Panc1 (cell line): ENCODE results near the gene NEAT1. TPM values are rescaled to one million over a fixed set of nuclear protein-coding genes. Genes with fewer than 3 reads are reported as not detected.

Experiments used
- ATAC-seq: fragments of 200-7000 bp; cut with Tn5 transposase; 2 replicates; pipeline ENCODE4 v1.9.1; 2020; ENCODE audit warnings: mild to moderate bottlenecking, moderate library complexity
- BruUV-seq: library from RNA; stranded (reverse); fragments of 400-500 nt; replicated peaks from 2 replicates; lab custom pipeline; 2021; lab: Mats Ljungman, UMichigan
- CTCF ChIA-PET: fragments of 300-600 bp; sonication (Branson Sonifier 250); formaldehyde crosslinking; loops from one replicate; lab custom pipeline; 2022; ENCODE audit warnings: antibody characterized with exemption; lab: Charles Lee
- POLR2A ChIA-PET: fragments of 300-600 bp; sonication (Branson Sonifier 250); formaldehyde crosslinking; loops from one replicate; lab custom pipeline; 2022; ENCODE audit warnings: antibody characterized with exemption; lab: Charles Lee
- DNase-seq: peaks from one replicate; pipeline ENCODE4 v3.0.0-alpha.2; 2010; ENCODE audit warnings: low read depth, low spot score
- H3K27ac ChIP-seq: 2 replicates; pipeline ENCODE4 v1.5.1; 2011; ENCODE audit warnings: mild to moderate bottlenecking, low read length, inconsistent platforms
- H3K27me3 ChIP-seq: fragments of 200-500 bp; sonication (Bioruptor generic); 2 replicates; pipeline ENCODE4 v1.6.0; 2014; ENCODE audit warnings: low read length, inconsistent platforms; ENCODE audit not compliant: control insufficient read depth, insufficient read depth
- H3K36me3 ChIP-seq: fragments of 200-500 bp; sonication (Bioruptor generic); 2 replicates; pipeline ENCODE4 v1.5.1; 2014; ENCODE audit warnings: inconsistent platforms, mild to moderate bottlenecking, low read length, moderate library complexity; ENCODE audit not compliant: control insufficient read depth, insufficient read depth
- H3K4me1 ChIP-seq: 2 replicates; pipeline ENCODE4 v1.5.1; 2011; ENCODE audit warnings: inconsistent platforms, mild to moderate bottlenecking, low read length, moderate library complexity; ENCODE audit not compliant: control insufficient read depth, insufficient read depth
- H3K4me3 ChIP-seq, 2 experiments: 2 replicates each; pipeline ENCODE4 v1.5.1; 2011 to 2012; ENCODE audit warnings: low read depth in 2 of 2, low read length in 2 of 2, mild to moderate bottlenecking in 2 of 2, inconsistent platforms in 1 of 2, moderate library complexity in 1 of 2
- H3K9me3 ChIP-seq: fragments of 200-500 bp; sonication (Bioruptor generic); 2 replicates; pipeline ENCODE4 v1.5.1; 2014; ENCODE audit warnings: low read depth, mild to moderate bottlenecking, inconsistent platforms, low read length, moderate library complexity; ENCODE audit not compliant: control insufficient read depth, insufficient read depth
- POLR2AphosphoS5 ChIP-seq: IDR thresholded peaks from 2 replicates; pipeline ENCODE4 v1.6.1; 2012; ENCODE audit warnings: mild to moderate bottlenecking, low read depth, low read length, moderate library complexity
- REST ChIP-seq, 2 experiments: IDR thresholded peaks; 2 replicates each; pipeline ENCODE4 v1.6.1; 2011 to 2012; ENCODE audit warnings: low read depth in 2 of 2, control low read depth in 1 of 2, low read length in 1 of 2, mild to moderate bottlenecking in 1 of 2, moderate library complexity in 1 of 2; ENCODE audit not compliant: insufficient read depth in 1 of 2
- SIN3A ChIP-seq: IDR thresholded peaks from 2 replicates; pipeline ENCODE4 v1.6.1; 2012; ENCODE audit warnings: low read depth, mild to moderate bottlenecking, low read length, moderate library complexity, borderline replicate concordance; ENCODE audit not compliant: insufficient read depth
- TCF7L2 ChIP-seq: IDR thresholded peaks from 2 replicates; pipeline ENCODE4 v1.6.1; 2011; ENCODE audit warnings: mild to moderate bottlenecking, low read depth, low read length, inconsistent platforms
- in situ Hi-C: cut with HindIII; loops from 2 replicates; pipeline ENCODE4 v1.10.0; 2016; ENCODE audit warnings: low sequenced_read_pairs, low pct_unique_long_range_greater_than_20kb
- intact Hi-C: fragments of 100-400 bp; cut with micrococcal nuclease; formaldehyde crosslinking; loops from one replicate; pipeline ENCODE4 v1.10.0; 2022; ENCODE audit not compliant: unreplicated experiment
- total RNA-seq: library from RNA; stranded (reverse); gene quantifications from one replicate; pipeline ENCODE4 v1.2.1, GENCODE V29; 2021; ENCODE audit not compliant: unreplicated experiment
- TF ChIP-seq, protein P1 (sequence below): fragments of 450-650 bp; IDR thresholded peaks from 2 replicates; pipeline ENCODE4 v1.5.1; 2017; ENCODE audit warnings: mild to moderate bottlenecking

NEAT1 gene
- total RNA-seq, 1 experiment from 2014 or later = 731 TPM

DNA sequence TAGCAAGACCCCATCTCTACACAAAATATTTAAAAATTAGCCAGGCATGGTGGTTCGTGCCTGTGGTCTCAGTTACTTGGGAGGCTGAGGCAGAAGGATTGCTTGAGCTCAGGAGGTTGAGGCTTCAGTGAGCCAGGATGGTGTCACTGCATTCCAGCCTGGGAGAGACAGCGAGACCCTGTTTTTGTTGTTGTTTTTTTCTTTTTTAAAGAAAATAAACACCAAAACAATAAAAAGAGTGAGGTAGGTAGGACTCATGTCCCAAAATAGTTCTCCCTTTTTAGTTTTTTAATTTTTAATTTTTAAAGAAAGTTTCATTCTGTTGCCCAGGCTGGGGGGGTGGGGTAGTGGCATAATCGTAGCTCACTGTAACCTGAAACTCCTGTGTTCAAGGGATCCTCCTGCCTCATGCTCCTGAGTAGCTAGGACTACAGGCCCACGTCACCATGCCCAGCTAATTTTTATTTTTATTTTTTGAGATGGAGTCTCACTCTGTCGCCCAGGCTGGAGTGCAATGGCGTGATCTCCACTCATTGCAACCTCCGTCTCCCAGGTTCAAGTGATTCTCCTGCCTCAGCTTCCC lies 50.8 kb downstream of the NEAT1 start:
- CTCF ChIA-PET = interaction anchor here (0.7 kb wide), 1 partner anchor 11 kb away, joined by 4 read pairs; no protein-coding TSS in a partner anchor
- H3K27ac ChIP-seq = peak overlapping the region; percentile 100
- DNase-seq = no peak
- intact Hi-C loops (loop anchor here (5.0 kb wide), 1 partner anchor 34 kb away; no protein-coding TSS in a partner anchor), in situ Hi-C loops (no loop called here)
- peaks cover 67% of the 10 kb centered on the region for H3K4me1 ChIP-seq
- no peak for ATAC-seq
- no peaks in the 10 kb centered on the region for H3K27me3 ChIP-seq
- no peaks in the 10 kb centered on the region for H3K9me3 ChIP-seq
- no peaks in the 10 kb centered on the region for H3K36me3 ChIP-seq
- no peak for TF ChIP-seq TCF7L2
- TF ChIP-seq, protein P1, sequence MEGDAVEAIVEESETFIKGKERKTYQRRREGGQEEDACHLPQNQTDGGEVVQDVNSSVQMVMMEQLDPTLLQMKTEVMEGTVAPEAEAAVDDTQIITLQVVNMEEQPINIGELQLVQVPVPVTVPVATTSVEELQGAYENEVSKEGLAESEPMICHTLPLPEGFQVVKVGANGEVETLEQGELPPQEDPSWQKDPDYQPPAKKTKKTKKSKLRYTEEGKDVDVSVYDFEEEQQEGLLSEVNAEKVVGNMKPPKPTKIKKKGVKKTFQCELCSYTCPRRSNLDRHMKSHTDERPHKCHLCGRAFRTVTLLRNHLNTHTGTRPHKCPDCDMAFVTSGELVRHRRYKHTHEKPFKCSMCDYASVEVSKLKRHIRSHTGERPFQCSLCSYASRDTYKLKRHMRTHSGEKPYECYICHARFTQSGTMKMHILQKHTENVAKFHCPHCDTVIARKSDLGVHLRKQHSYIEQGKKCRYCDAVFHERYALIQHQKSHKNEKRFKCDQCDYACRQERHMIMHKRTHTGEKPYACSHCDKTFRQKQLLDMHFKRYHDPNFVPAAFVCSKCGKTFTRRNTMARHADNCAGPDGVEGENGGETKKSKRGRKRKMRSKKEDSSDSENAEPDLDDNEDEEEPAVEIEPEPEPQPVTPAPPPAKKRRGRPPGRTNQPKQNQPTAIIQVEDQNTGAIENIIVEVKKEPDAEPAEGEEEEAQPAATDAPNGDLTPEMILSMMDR = no peak
- TF ChIP-seq SIN3A = no peak
- no peak for TF ChIP-seq REST (IDR thresholded peaks at IDR 0.05; ENCODE audit: insufficient read depth in 1 of 2, low read depth in 2 of 2, low read length in 1 of 2)
- TF ChIP-seq POLR2AphosphoS5 = 0 out of 2 replicates have a peak, but pooled peaks have one; percentile 27
- BruUV-seq = no TSS peak
- no peak overlapping the region for H3K4me3 ChIP-seq
- POLR2A ChIA-PET = interaction anchor here (0.6 to 14.1 kb wide), 4 partner anchors 18 to 50 kb away, joined by 3 to 818 read pairs (median 4); partner anchors contain the start of genes MALAT1 and NEAT1

- H3K4me3 ChIP-seq = no peak overlapping the region
- in situ Hi-C loops (no loop called here), intact Hi-C loops (loop anchor here (5.0 kb wide), 1 partner anchor 32 kb away; no protein-coding TSS in a partner anchor)
- DNase-seq (no peak), ATAC-seq (no peak)
- peaks cover 77% of the 10 kb centered on the region for H3K4me1 ChIP-seq
- H3K9me3 ChIP-seq = no peaks in the 10 kb centered on the region
- CTCF ChIA-PET = no interaction called here
- BruUV-seq = no TSS peak
- no peak for TF ChIP-seq POLR2AphosphoS5
- no peak for TF ChIP-seq TCF7L2
- no peak for TF ChIP-seq REST (IDR thresholded peaks at IDR 0.05; ENCODE audit: insufficient read depth in 1 of 2, low read depth in 2 of 2, low read length in 1 of 2)
- TF ChIP-seq SIN3A = no peak
- TF ChIP-seq, protein P1 = no peak
- POLR2A ChIA-PET = interaction anchor here (0.5 to 14.1 kb wide), 2 partner anchors 10 to 28 kb away, joined by 5 to 818 read pairs; partner anchors contain the start of gene MALAT1
- no peaks in the 10 kb centered on the region for H3K36me3 ChIP-seq
- no peaks in the 10 kb centered on the region for H3K27me3 ChIP-seq
- H3K27ac ChIP-seq = peak overlapping the region; percentile 100
Measured at GRCh38 chr11:65474864-65475263, 52.3 kb downstream of the NEAT1 start.
